GM11168 (cell line): ENCODE results near the gene NOS1AP.
"Not testable (repeated sequence)": the region's sequence is repeated elsewhere in the genome, so short reads cannot be mapped to it uniquely, and the experiment has no call there.

Experiments
- in situ Hi-C: fragments of 300-500 bp; cut with MboI; formaldehyde crosslinking; loops from one replicate; pipeline ENCODE4 v1.12.0; 2022; ENCODE audit warnings: low sequenced_read_pairs; ENCODE audit not compliant: unreplicated experiment

NOS1AP gene

GRCh38 chr1:162055062-162055461 is 14.4 kb upstream of the NOS1AP start:
- in situ Hi-C loops, result loop anchor here (10.0 kb wide), 1 partner anchor 210 kb away; no protein-coding TSS in a partner anchor

- in situ Hi-C loops, result loop anchor here (10.0 kb wide), 1 partner anchor 209 kb away; no protein-coding TSS in a partner anchor
Measured at GRCh38 chr1:162056043-162056442, 13.4 kb upstream of the NOS1AP start.

GRCh38 chr1:162056579-162056978 is 12.9 kb upstream of the NOS1AP start:
- in situ Hi-C loops, result loop anchor here (10.0 kb wide), 1 partner anchor 208 kb away; no protein-coding TSS in a partner anchor

- in situ Hi-C loops, result loop anchor here (10.0 kb wide), 1 partner anchor 205 kb away; no protein-coding TSS in a partner anchor
Measured at GRCh38 chr1:162059721-162060120, 9.8 kb upstream of the NOS1AP start.

- in situ Hi-C loops, result no loop called here
Measured at GRCh38 chr1:162060314-162060713, 9.2 kb upstream of the NOS1AP start.

- in situ Hi-C loops, result no loop called here
Measured at GRCh38 chr1:162062542-162063015, 6.9 kb upstream of the NOS1AP start.

GRCh38 chr1:162065016-162065415 is 4.5 kb upstream of the NOS1AP start:
- in situ Hi-C loops, result no loop called here

- in situ Hi-C loops, result not testable (repeated sequence)
Measured at GRCh38 chr1:162066836-162067235, 2.7 kb upstream of the NOS1AP start.

GRCh38 chr1:162067466-162067865 is 2.0 kb upstream of the NOS1AP start:
- in situ Hi-C loops, result no loop called here

- in situ Hi-C loops, result no loop called here
Measured at GRCh38 chr1:162068301-162068700, 1.2 kb upstream of the NOS1AP start.

- in situ Hi-C loops, result no loop called here
Measured at GRCh38 chr1:162070094-162070748, 730 bp downstream of the NOS1AP start.

- in situ Hi-C loops, result no loop called here
Measured at GRCh38 chr1:162070825-162071224, 1.3 kb downstream of the NOS1AP start.

GRCh38 chr1:162072740-162073139 is 3.2 kb downstream of the NOS1AP start:
- in situ Hi-C loops, result no loop called here

- in situ Hi-C loops, result no loop called here
Measured at GRCh38 chr1:162074276-162075005, 5.0 kb downstream of the NOS1AP start.

GRCh38 chr1:162075862-162076261 is 6.4 kb downstream of the NOS1AP start:
- in situ Hi-C loops, result no loop called here

- in situ Hi-C loops, result no loop called here
Measured at GRCh38 chr1:162077648-162078299, 8.3 kb downstream of the NOS1AP start.

- in situ Hi-C loops, result no loop called here
Measured at GRCh38 chr1:162079030-162079429, 9.5 kb downstream of the NOS1AP start.

GRCh38 chr1:162080472-162081015 is 11.1 kb downstream of the NOS1AP start:
- in situ Hi-C loops, result no loop called here

- in situ Hi-C loops, result no loop called here
Measured at GRCh38 chr1:162081316-162081715, 11.8 kb downstream of the NOS1AP start.

GRCh38 chr1:162082080-162082479 is 12.6 kb downstream of the NOS1AP start:
- in situ Hi-C loops, result not testable (repeated sequence)

GRCh38 chr1:162083273-162083672 is 13.8 kb downstream of the NOS1AP start:
- in situ Hi-C loops, result no loop called here
